Gastrocnemius medialis (tissue), 4 donors: ENCODE data around the gene SPPL3.

Experiments used
- POLR2A ChIP-seq, 2 donors: fragments of 450-650 bp; IDR thresholded peaks; one replicate each; pipeline ENCODE4 v1.6.1; 2017; ENCODE audit warnings: antibody characterized with exemption in 2 of 2, mild to moderate bottlenecking in 2 of 2, moderate library complexity in 2 of 2
- TF ChIP-seq, protein P1 (sequence below), 5 experiments: fragments of 450-650 bp in 3 of 5; fragments of 200-600 bp in 2 of 5; sonication (generic) in 2 of 5; IDR thresholded peaks in 4 of 5; conservative IDR thresholded peaks in 1 of 5; 1 replicate in 4 of 5; 2 replicates in 1 of 5; pipeline ENCODE4 v1.5.1; 2016 to 2019; ENCODE audit warnings: antibody characterized with exemption in 5 of 5, mild to moderate bottlenecking in 3 of 5, moderate library complexity in 3 of 5

DNA sequence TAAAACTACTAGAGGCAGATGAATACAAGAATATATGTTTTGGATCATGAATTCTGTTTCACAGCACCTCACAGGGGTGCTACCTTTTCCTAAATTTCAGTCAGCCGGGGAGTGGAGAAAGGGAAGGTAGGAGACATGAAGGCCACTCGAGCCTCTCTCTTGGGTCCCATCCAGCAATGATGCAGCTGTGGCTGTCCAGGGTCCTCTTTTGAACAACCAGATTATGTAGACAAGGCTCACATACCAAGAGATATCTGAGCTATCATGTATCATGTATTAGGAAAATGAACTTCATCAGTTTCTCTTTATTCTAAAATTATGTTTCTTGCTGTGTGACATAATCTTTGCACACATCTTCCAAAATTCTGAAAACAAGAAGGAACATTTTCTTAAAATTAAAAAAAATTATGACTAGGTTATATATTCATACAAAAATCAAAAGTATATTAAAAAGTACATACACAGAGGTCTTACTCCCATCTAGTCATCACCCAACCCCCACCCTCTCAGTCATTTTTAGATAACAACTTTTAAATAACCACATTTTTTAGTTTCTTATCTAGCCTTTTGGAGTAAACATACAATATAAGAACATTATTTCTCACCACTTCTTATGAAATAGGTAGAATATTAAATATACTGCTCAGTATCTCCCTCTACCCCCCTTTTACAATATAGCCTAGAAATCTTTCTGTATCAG lies 89.8 kb downstream of the SPPL3 start:
- TF ChIP-seq, protein P1, sequence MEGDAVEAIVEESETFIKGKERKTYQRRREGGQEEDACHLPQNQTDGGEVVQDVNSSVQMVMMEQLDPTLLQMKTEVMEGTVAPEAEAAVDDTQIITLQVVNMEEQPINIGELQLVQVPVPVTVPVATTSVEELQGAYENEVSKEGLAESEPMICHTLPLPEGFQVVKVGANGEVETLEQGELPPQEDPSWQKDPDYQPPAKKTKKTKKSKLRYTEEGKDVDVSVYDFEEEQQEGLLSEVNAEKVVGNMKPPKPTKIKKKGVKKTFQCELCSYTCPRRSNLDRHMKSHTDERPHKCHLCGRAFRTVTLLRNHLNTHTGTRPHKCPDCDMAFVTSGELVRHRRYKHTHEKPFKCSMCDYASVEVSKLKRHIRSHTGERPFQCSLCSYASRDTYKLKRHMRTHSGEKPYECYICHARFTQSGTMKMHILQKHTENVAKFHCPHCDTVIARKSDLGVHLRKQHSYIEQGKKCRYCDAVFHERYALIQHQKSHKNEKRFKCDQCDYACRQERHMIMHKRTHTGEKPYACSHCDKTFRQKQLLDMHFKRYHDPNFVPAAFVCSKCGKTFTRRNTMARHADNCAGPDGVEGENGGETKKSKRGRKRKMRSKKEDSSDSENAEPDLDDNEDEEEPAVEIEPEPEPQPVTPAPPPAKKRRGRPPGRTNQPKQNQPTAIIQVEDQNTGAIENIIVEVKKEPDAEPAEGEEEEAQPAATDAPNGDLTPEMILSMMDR (IDR thresholded peaks at IDR 0.05 in 4 of 5, conservative IDR thresholded peaks at IDR 0.05 in 1 of 5), result no peak
- no peak for TF ChIP-seq POLR2A (IDR thresholded peaks at IDR 0.05)
